Muscle of leg (tissue), 11 donors: ENCODE results near the gene TRAPPC1. TPM values are rescaled to one million over a fixed set of nuclear protein-coding genes. Genes with fewer than 3 reads are reported as not detected.

Experiments used
- DNase-seq: peaks from one replicate; pipeline ENCODE4 v3.0.0; 2013
- H3K27ac ChIP-seq: one replicate; pipeline ENCODE4 v1.5.1; 2013; ENCODE audit warnings: mild to moderate bottlenecking, low read length, control low read depth
- H3K27me3 ChIP-seq: one replicate; pipeline ENCODE4 v1.6.1; 2013; ENCODE audit warnings: low read length; ENCODE audit not compliant: control insufficient read depth, insufficient read depth
- H3K36me3 ChIP-seq: one replicate; pipeline ENCODE4 v1.6.1; 2013; ENCODE audit warnings: low read length; ENCODE audit not compliant: control insufficient read depth, insufficient read depth
- H3K4me1 ChIP-seq: one replicate; pipeline ENCODE4 v1.6.1; 2013; ENCODE audit warnings: low read length; ENCODE audit not compliant: control insufficient read depth, insufficient read depth
- H3K4me3 ChIP-seq: one replicate; pipeline ENCODE4 v1.5.1; 2013; ENCODE audit warnings: low read length, control low read depth
- H3K9me3 ChIP-seq: replicated peaks from 2 replicates; pipeline ENCODE4 v1.6.1; 2013; ENCODE audit warnings: low read depth, low read length; ENCODE audit not compliant: control insufficient read depth
- WGBS: methylation state at CpG from one replicate; pipeline ENCODE4 v1.1.5; 2013; ENCODE audit warnings: missing lambda C conversion rate; ENCODE audit not compliant: insufficient coverage; 5-methylcytosine and 5-hydroxymethylcytosine counted together
- polyA plus RNA-seq, 8 donors: library from polyadenylated mRNA; unstranded; fragments of 120-200 nt; gene quantifications; one replicate each; pipeline versions ENCODE4 v1.2.1 to v1.2.3, GENCODE V29; 2013; ENCODE audit warnings: inconsistent platforms in 1 of 8, low replicate concordance in 1 of 8; ENCODE audit not compliant: insufficient read length in 8 of 8, insufficient read depth in 1 of 8
- total RNA-seq: library from RNA; stranded (reverse); fragments of 120-200 nt; gene quantifications from one replicate; pipeline ENCODE4 v1.2.4, GENCODE V29; 2013

Gene TRAPPC1
- total and polyA plus RNA-seq, 9 donors: 14.3 to 107 (median 99.2) TPM

GRCh38 chr17:7888184-7888920 lies 43.4 kb downstream of the TRAPPC1 start, which contains the start of gene CHD3:
TSS of gene CHD3 (plus strand) at chr17:7888789. CDS start at chr17:7889001, 212 bp downstream.
- Histone ChIP-seq H3K36me3 (peaks cover 27% of the 10 kb centered on the region), H3K4me1 (peaks cover 70% of the 10 kb centered on the region), H3K27me3 (peaks cover 2% of the 10 kb centered on the region), H3K4me3 (peak within 1 kb of the TSS; percentile 76), H3K27ac (peak within 1 kb of the TSS; percentile 95), H3K9me3 (no peaks in the 10 kb centered on the region)
- 23% methylated on average over 14 of the region's 18 CpGs for WGBS
- DNase-seq: no peak

GRCh38 chr17:7887482-7888183 lies 44.1 kb downstream of the TRAPPC1 start:
- H3K27ac ChIP-seq: peak overlapping the region; percentile 95
- peak; percentile 99 for DNase-seq
- peaks cover 2% of the 10 kb centered on the region for H3K27me3 ChIP-seq
- H3K4me3 ChIP-seq: peak overlapping the region; percentile 76
- WGBS: 0% methylated on average over 16 of the region's 35 CpGs
- peaks cover 65% of the 10 kb centered on the region for H3K4me1 ChIP-seq
- H3K9me3 ChIP-seq: no peaks in the 10 kb centered on the region
- H3K36me3 ChIP-seq: peaks cover 22% of the 10 kb centered on the region

- peaks cover 2% of the 10 kb centered on the region for H3K27me3 ChIP-seq
- DNase-seq: no peak
- H3K36me3 ChIP-seq: peaks cover 22% of the 10 kb centered on the region
- WGBS: no CpG with 5 or more reads among the region's 8 CpGs
- H3K4me1 ChIP-seq: peaks cover 65% of the 10 kb centered on the region
- peak overlapping the region; percentile 95 for H3K27ac ChIP-seq
- H3K9me3 ChIP-seq: no peaks in the 10 kb centered on the region
- H3K4me3 ChIP-seq: peak overlapping the region; percentile 76
These were observed 44.7 kb downstream of the TRAPPC1 start for GRCh38 chr17:7887038-7887481.

GRCh38 chr17:7886227-7887037 lies 45.3 kb downstream of the TRAPPC1 start:
- no peaks in the 10 kb centered on the region for H3K9me3 ChIP-seq
- H3K36me3 ChIP-seq: peaks cover 19% of the 10 kb centered on the region
- peaks cover 2% of the 10 kb centered on the region for H3K27me3 ChIP-seq
- H3K4me1 ChIP-seq: peaks cover 68% of the 10 kb centered on the region
- peak overlapping the region; percentile 76 for H3K4me3 ChIP-seq
- peak overlapping the region; percentile 95 for H3K27ac ChIP-seq
- 2% methylated on average over 11 of the region's 30 CpGs for WGBS
- peak; percentile 74 for DNase-seq

GRCh38 chr17:7885367-7886226 lies 46.1 kb downstream of the TRAPPC1 start:
- no peaks in the 10 kb centered on the region for H3K27me3 ChIP-seq
- peak overlapping the region; percentile 95 for H3K27ac ChIP-seq
- WGBS: under 1% methylated on average over 31 of the region's 64 CpGs
- H3K36me3 ChIP-seq: peaks cover 18% of the 10 kb centered on the region
- H3K4me3 ChIP-seq: peak overlapping the region; percentile 76
- H3K4me1 ChIP-seq: peaks cover 59% of the 10 kb centered on the region
- H3K9me3 ChIP-seq: no peaks in the 10 kb centered on the region
- peak; percentile 85 for DNase-seq

- Histone ChIP-seq H3K4me3 (peak overlapping the region; percentile 76), H3K27ac (peak overlapping the region; percentile 95), H3K4me1 (peaks cover 53% of the 10 kb centered on the region), H3K36me3 (peaks cover 18% of the 10 kb centered on the region), H3K9me3 (no peaks in the 10 kb centered on the region), H3K27me3 (no peaks in the 10 kb centered on the region)
- under 1% methylated on average over 52 of the region's 100 CpGs for WGBS
- peak; percentile 37 for DNase-seq
These were observed 47.0 kb downstream of the TRAPPC1 start for GRCh38 chr17:7884581-7885366.

- H3K27me3 ChIP-seq: no peaks in the 10 kb centered on the region
- H3K36me3 ChIP-seq: peaks cover 20% of the 10 kb centered on the region
- peak overlapping the region; percentile 27 for H3K4me3 ChIP-seq
- H3K9me3 ChIP-seq: no peaks in the 10 kb centered on the region
- WGBS: no CpG with 5 or more reads among the region's 3 CpGs
- peaks cover 44% of the 10 kb centered on the region for H3K4me1 ChIP-seq
- peak overlapping the region; percentile 71 for H3K27ac ChIP-seq
- peak; percentile 78 for DNase-seq
These were observed 47.9 kb downstream of the TRAPPC1 start for GRCh38 chr17:7883781-7884386.

- no peak overlapping the region for H3K4me3 ChIP-seq
- H3K9me3 ChIP-seq: no peaks in the 10 kb centered on the region
- no peak overlapping the region for H3K27ac ChIP-seq
- peaks cover 31% of the 10 kb centered on the region for H3K4me1 ChIP-seq
- H3K27me3 ChIP-seq: no peaks in the 10 kb centered on the region
- WGBS: no CpG with 5 or more reads among the region's 3 CpGs
- no peak for DNase-seq
- peaks cover 20% of the 10 kb centered on the region for H3K36me3 ChIP-seq
These were observed 49.1 kb downstream of the TRAPPC1 start for GRCh38 chr17:7882629-7883028.
